ENCODE data around the gene PCDH10. TPM values are rescaled to one million over a fixed set of nuclear protein-coding genes. Genes with fewer than 3 reads are reported as not detected.
A peak's percentile ranks its signal among the peaks of the same experiment; 100 is the strongest.

PCDH10 gene
- polyA plus RNA-seq, 2 donors = 0.04 to 0.06 TPM

DNA sequence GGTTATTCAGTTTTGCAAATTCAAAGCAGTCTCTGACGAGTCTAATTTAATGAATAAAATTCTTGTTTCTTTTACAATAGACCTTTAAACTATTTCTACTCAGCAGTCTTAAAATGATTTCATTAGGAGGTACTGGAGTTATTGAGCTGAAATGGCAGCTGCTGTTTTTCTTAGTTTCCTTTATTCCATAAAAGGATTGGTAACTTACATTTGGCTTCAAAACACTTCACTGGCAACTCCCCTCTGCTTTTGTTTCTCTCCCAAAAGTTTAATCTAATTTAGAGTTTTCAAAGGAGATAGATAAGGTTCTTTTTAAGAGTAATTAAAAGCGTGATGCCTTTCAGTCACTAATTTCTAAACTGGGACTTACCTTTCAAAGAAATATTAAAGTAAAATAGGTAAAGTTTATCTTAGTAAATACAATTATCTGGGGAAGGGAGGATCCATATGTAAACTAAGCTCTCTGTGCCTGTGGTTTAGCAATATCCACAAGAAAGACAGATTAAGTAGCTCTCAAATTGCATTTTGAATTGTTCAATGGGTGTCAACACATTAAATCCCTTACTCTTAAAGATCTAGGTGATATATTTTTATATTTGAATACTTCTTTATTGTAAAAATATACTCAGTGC, 17.1 kb upstream of the PCDH10 start:
- Histone ChIP-seq H3K4me1 (ENCODE audit: control insufficient read depth in 2 of 2, insufficient read depth in 2 of 2, low read length in 1 of 2) (no peaks in the 10 kb centered on the region), H3K4me3 (ENCODE audit: low read depth in 1 of 2, low read length in 2 of 2) (no peak overlapping the region), H3K27me3 (ENCODE audit: control insufficient read depth in 1 of 2, insufficient read depth in 2 of 2, low read length in 2 of 2) (no peaks in the 10 kb centered on the region), H3K9me3 (ENCODE audit: control insufficient read depth in 2 of 2, insufficient read depth in 1 of 2, low read depth in 1 of 2, low read length in 1 of 2) (no peaks in the 10 kb centered on the region), H3K27ac (ENCODE audit: low read depth in 2 of 2, low read length in 1 of 2) (no peak overlapping the region), H3K36me3 (ENCODE audit: control insufficient read depth in 2 of 2, insufficient read depth in 2 of 2, low read length in 1 of 2) (no peaks in the 10 kb centered on the region)
- whole genome bisulfite sequencing, 2 donors = 43 to 44% methylated on average over 2 of the region's 2 CpGs

DNA sequence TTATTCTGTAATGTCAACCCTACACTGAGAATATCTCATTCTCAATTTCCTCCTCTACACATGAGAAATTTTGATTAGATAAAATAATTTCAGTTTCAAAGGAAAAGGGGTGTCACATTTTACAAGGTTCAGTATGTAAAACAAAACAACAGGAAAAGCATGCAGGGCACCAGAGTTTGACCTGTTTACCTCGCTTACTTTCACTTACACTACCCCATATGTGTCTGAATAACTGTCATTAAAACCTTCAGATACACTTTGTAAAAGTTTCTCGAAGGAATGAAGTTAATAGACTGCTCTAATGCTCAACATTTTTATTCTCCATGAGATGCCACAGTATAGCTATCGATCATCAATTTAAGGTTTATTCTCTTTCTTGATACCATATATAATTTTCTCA, 12.3 kb upstream of the PCDH10 start:
- no peaks in the 10 kb centered on the region for H3K9me3 ChIP-seq (ENCODE audit: control insufficient read depth in 2 of 2, insufficient read depth in 1 of 2, low read depth in 1 of 2, low read length in 1 of 2)
- H3K4me1 ChIP-seq (ENCODE audit: control insufficient read depth in 2 of 2, insufficient read depth in 2 of 2, low read length in 1 of 2) = no peaks in the 10 kb centered on the region
- H3K4me3 ChIP-seq (ENCODE audit: low read depth in 1 of 2, low read length in 2 of 2) = no peak overlapping the region
- H3K36me3 ChIP-seq (ENCODE audit: control insufficient read depth in 2 of 2, insufficient read depth in 2 of 2, low read length in 1 of 2) = no peaks in the 10 kb centered on the region
- 86 to 88% methylated on average over 3 of the region's 3 CpGs for WGBS, 2 donors
- H3K27ac ChIP-seq (ENCODE audit: low read depth in 2 of 2, low read length in 1 of 2) = no peak overlapping the region
- H3K27me3 ChIP-seq (ENCODE audit: control insufficient read depth in 1 of 2, insufficient read depth in 2 of 2, low read length in 2 of 2) = no peaks in the 10 kb centered on the region

DNA sequence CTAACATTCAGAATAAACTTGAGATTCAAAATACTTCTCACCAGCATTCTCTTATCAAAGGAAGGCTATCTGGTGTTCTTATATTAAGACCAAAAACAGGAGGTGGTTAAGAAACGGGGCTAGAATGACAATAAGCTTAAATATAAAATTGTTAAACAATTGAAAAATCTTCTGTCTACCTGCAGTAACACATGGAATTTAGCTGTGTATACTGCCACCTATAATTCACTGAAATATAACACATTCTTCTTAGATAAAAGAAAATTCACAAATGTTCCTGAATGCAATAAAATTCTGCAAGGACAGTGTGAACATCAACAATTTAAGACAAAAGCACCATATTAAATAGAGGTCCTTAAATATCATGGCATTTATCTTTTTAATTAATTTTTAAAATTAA, 11.5 kb upstream of the PCDH10 start:
- no peaks in the 10 kb centered on the region for H3K27me3 ChIP-seq (ENCODE audit: control insufficient read depth in 1 of 2, insufficient read depth in 2 of 2, low read length in 2 of 2)

DNA sequence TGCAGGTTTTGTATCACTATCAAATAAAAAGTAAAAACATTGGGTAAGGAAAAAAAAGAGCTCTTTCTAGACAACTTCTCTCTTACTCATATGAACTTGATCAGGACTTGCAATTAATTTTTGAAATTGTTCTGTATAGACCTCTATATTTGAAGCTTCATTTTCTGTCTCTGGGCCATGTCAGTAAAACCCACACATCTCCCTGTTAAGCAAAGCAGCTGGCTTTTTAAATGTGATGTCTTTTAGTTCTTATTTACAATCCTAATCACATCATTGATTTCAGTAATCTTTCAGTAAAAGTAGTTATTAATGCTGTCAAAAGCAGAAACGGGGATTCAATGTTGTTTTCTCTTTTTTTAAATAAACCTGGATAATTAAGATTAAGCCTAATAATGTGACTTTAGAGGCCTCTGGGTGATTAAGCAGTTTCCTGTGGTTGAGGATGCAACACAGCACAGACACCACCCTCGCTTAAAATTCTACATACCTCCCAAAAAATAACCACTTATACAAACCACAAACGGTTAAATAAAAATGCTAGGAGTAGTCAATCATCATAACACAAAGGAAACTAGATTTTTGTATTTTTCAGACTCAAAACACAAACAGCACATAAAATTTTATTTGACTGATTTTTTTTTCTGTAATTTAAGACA, 5.2 kb upstream of the PCDH10 start:
- H3K27me3 ChIP-seq (ENCODE audit: control insufficient read depth in 1 of 2, insufficient read depth in 2 of 2, low read length in 2 of 2) = peaks cover 0 to 9% of the 10 kb centered on the region in 2 donors
- peaks cover 0 to 1% of the 10 kb centered on the region in 2 donors for H3K9me3 ChIP-seq (ENCODE audit: control insufficient read depth in 2 of 2, insufficient read depth in 1 of 2, low read depth in 1 of 2, low read length in 1 of 2)
- no peaks in the 10 kb centered on the region for H3K36me3 ChIP-seq (ENCODE audit: control insufficient read depth in 2 of 2, insufficient read depth in 2 of 2, low read length in 1 of 2)
- no peak overlapping the region for H3K27ac ChIP-seq (ENCODE audit: low read depth in 2 of 2, low read length in 1 of 2)
- peaks cover 0 to 3% of the 10 kb centered on the region in 2 donors for H3K4me1 ChIP-seq (ENCODE audit: control insufficient read depth in 2 of 2, insufficient read depth in 2 of 2, low read length in 1 of 2)
- no peak overlapping the region for H3K4me3 ChIP-seq (ENCODE audit: low read depth in 1 of 2, low read length in 2 of 2)
- 44 to 49% methylated on average over 3 of the region's 3 CpGs for WGBS, 2 donors

More for the DNA sequence above, 11.5 kb upstream of the PCDH10 start:
- Histone ChIP-seq H3K9me3 (ENCODE audit: control insufficient read depth in 2 of 2, insufficient read depth in 1 of 2, low read depth in 1 of 2, low read length in 1 of 2) (no peaks in the 10 kb centered on the region), H3K27ac (ENCODE audit: low read depth in 2 of 2, low read length in 1 of 2) (no peak overlapping the region), H3K36me3 (ENCODE audit: control insufficient read depth in 2 of 2, insufficient read depth in 2 of 2, low read length in 1 of 2) (no peaks in the 10 kb centered on the region), H3K4me1 (ENCODE audit: control insufficient read depth in 2 of 2, insufficient read depth in 2 of 2, low read length in 1 of 2) (no peaks in the 10 kb centered on the region), H3K4me3 (ENCODE audit: low read depth in 1 of 2, low read length in 2 of 2) (no peak overlapping the region)
- WGBS, 2 donors = 43 to 45% methylated on average over 1 of the region's 1 CpG

DNA sequence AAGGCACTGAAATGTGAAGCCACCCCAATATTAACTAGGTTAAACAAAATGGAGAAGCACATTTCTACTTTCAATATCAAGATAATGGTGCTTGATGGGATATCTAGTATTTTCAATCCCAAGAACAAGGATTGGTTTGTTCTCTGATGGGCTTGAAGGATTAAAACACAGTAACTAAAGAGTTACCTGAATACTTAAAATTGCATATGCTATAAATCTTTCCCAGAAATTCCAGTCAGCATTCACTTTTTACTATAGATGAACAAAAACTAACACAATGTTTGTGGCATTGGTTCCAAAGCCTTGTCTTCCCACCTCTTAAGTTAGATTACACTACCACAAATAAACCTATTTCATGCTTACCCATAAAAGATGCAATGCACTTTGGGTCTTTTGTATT, 3.9 kb upstream of the PCDH10 start:
- Histone ChIP-seq H3K36me3 (ENCODE audit: control insufficient read depth in 2 of 2, insufficient read depth in 2 of 2, low read length in 1 of 2) (no peaks in the 10 kb centered on the region), H3K9me3 (ENCODE audit: control insufficient read depth in 2 of 2, insufficient read depth in 1 of 2, low read depth in 1 of 2, low read length in 1 of 2) (peaks cover 0 to 3% of the 10 kb centered on the region in 2 donors), H3K4me3 (ENCODE audit: low read depth in 1 of 2, low read length in 2 of 2) (no peak overlapping the region), H3K27ac (ENCODE audit: low read depth in 2 of 2, low read length in 1 of 2) (no peak overlapping the region), H3K4me1 (ENCODE audit: control insufficient read depth in 2 of 2, insufficient read depth in 2 of 2, low read length in 1 of 2) (peaks cover under 1 to 3% of the 10 kb centered on the region in 2 donors), H3K27me3 (ENCODE audit: control insufficient read depth in 1 of 2, insufficient read depth in 2 of 2, low read length in 2 of 2) (peaks cover 0 to 18% of the 10 kb centered on the region in 2 donors)

DNA sequence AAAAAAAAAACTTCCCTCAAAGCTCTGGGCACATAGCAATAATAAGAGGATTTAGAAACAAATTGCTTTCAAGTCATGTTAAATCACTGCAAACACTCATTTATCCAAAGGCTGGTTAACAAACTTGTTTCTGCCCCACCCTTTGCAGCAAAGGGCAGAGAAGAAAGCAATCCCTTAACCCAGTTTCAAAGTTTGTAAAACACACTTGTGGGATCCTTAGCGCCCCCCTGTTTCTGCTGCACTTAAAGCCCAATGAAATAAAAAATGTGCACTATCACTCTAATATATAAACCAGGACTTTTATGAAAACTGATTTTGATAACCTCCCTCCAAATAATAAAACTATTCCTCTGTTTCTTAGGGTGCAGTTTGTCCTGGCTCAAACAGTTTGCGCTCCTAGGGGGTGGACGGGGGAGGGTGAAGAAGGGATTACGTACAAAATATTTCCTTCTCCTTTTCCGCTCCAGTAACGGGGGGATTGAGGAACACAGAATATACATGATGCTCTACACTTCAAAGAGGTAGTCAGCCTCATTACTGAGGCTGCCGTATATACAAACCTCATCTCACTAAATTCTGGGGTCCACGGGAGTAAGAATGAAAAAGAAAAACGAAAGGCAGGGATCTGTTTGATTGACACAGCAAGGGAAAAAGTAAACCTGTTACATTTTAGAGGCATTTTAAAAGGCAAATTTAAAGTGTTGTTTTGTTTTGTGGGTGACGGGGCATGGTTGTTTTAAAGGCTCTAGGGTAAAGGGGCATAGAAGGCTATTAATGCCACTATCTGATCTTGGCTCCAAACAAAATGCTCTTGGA, 3.1 kb upstream of the PCDH10 start:
- 6 to 8% methylated on average over 10 of the region's 10 CpGs for WGBS, 2 donors
- Histone ChIP-seq H3K36me3 (ENCODE audit: control insufficient read depth in 2 of 2, insufficient read depth in 2 of 2, low read length in 1 of 2) (no peaks in the 10 kb centered on the region), H3K4me1 (ENCODE audit: control insufficient read depth in 2 of 2, insufficient read depth in 2 of 2, low read length in 1 of 2) (peaks cover 4 to 6% of the 10 kb centered on the region in 2 donors), H3K27me3 (ENCODE audit: control insufficient read depth in 1 of 2, insufficient read depth in 2 of 2, low read length in 2 of 2) (peaks cover 0 to 20% of the 10 kb centered on the region in 2 donors), H3K4me3 (ENCODE audit: low read depth in 1 of 2, low read length in 2 of 2) (no peak overlapping the region), H3K27ac (ENCODE audit: low read depth in 2 of 2, low read length in 1 of 2) (no peak overlapping the region), H3K9me3 (ENCODE audit: control insufficient read depth in 2 of 2, insufficient read depth in 1 of 2, low read depth in 1 of 2, low read length in 1 of 2) (peaks cover 0 to 6% of the 10 kb centered on the region in 2 donors)

DNA sequence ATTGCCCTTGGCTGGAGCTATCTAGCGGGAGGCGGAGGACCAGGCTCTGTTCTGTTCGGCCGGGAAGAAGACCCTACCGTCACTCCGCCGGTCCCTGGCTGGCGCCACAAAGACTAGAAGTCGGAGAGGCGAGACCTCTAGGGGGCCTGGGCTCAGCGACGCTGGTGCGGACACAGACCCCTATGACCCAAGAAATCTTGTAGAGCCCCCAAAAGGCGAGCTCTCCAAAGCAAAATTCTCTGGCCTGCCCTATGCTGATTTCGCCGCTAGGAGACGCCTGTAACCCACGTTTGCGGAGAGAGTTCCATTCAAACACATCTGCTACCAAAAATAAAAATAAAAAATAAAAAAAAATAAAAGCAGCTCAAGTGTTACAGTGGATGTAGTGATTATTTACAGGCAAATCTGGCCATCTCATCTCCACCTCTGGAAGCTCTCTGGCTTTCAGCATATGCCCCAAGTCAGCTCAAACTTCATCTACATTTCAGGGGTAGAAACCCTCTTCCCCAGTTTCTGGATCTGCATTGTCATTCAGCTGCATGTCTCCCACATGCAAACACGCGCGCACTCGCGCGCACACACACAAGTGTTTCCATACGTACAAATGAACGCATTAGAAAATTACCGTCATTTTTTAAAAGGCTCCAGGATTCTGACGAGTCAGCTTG, 2.4 kb upstream of the PCDH10 start:
- H3K4me1 ChIP-seq (ENCODE audit: control insufficient read depth in 2 of 2, insufficient read depth in 2 of 2, low read length in 1 of 2) = peaks cover 7 to 13% of the 10 kb centered on the region in 2 donors
- H3K9me3 ChIP-seq (ENCODE audit: control insufficient read depth in 2 of 2, insufficient read depth in 1 of 2, low read depth in 1 of 2, low read length in 1 of 2) = peaks cover 0 to 12% of the 10 kb centered on the region in 2 donors
- H3K27ac ChIP-seq (ENCODE audit: low read depth in 2 of 2, low read length in 1 of 2) = no peak overlapping the region
- 2% methylated on average over 29 of the region's 29 CpGs for WGBS, 2 donors
- peak overlapping the region in 1 of 2 donors; percentile 24 for H3K4me3 ChIP-seq (ENCODE audit: low read depth in 1 of 2, low read length in 2 of 2)
- H3K27me3 ChIP-seq (ENCODE audit: control insufficient read depth in 1 of 2, insufficient read depth in 2 of 2, low read length in 2 of 2) = peaks cover 0 to 26% of the 10 kb centered on the region in 2 donors
- no peaks in the 10 kb centered on the region for H3K36me3 ChIP-seq (ENCODE audit: control insufficient read depth in 2 of 2, insufficient read depth in 2 of 2, low read length in 1 of 2)

DNA sequence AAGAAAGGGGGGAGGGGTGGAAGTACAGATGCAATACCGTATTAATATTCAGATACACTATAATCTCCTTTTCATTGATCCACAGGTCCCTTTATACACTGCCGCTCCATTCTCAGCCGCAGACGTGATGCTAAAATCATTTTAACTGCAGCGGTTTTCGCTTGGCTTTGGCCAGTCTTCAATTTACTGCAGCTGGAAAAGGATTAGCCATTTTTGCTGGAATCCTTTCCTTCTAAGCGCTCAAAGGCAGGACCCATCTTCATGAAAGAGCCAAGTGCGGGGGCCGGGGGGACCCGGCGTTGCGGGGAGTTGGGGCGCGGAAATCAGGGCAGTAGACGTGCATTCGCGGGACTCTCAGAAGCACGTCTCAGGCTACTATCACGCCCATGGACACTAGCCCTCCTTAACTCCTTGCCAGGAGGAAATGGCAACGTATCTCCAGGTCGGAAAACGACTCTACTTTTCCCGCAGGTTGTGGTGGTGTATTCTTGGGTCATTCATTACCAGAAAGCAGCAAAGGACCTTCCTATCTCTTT, 1.7 kb upstream of the PCDH10 start:
- H3K4me1 ChIP-seq (ENCODE audit: control insufficient read depth in 2 of 2, insufficient read depth in 2 of 2, low read length in 1 of 2) = peaks cover 12 to 19% of the 10 kb centered on the region in 2 donors
- 2% methylated on average over 23 of the region's 23 CpGs for WGBS, 2 donors
- no peak overlapping the region for H3K27ac ChIP-seq (ENCODE audit: low read depth in 2 of 2, low read length in 1 of 2)
- peaks cover 0 to 14% of the 10 kb centered on the region in 2 donors for H3K9me3 ChIP-seq (ENCODE audit: control insufficient read depth in 2 of 2, insufficient read depth in 1 of 2, low read depth in 1 of 2, low read length in 1 of 2)
- no peaks in the 10 kb centered on the region for H3K36me3 ChIP-seq (ENCODE audit: control insufficient read depth in 2 of 2, insufficient read depth in 2 of 2, low read length in 1 of 2)
- peak overlapping the region in 1 of 2 donors; percentile 24 for H3K4me3 ChIP-seq (ENCODE audit: low read depth in 1 of 2, low read length in 2 of 2)
- peaks cover 0 to 33% of the 10 kb centered on the region in 2 donors for H3K27me3 ChIP-seq (ENCODE audit: control insufficient read depth in 1 of 2, insufficient read depth in 2 of 2, low read length in 2 of 2)
